ENCODE results near the gene CEP55.
A peak's percentile ranks its signal among the peaks of the same experiment; 100 is the strongest.

- peak in 1 of 2 donors; percentile 49 for TF ChIP-seq POLR2A (IDR thresholded peaks at IDR 0.05)
- peak in 1 of 12 donors; percentile 14 for TF ChIP-seq CTCF (IDR thresholded peaks at IDR 0.05)
These were observed at the start of gene CEP55 for GRCh38 chr10:93496322-93497041.
